ENCODE data around the gene VPS35. TPM values are rescaled to one million over a fixed set of nuclear protein-coding genes. Genes with fewer than 3 reads are reported as not detected.

The VPS35 gene
- total and polyA plus RNA-seq, 2 of the 13 experiments (the other 11 are each of a cell fraction or from before 2014, with no cell fraction given), result 30.7 to 136 TPM

- TF ChIP-seq RORA (CRISPR knock-in tag; IDR thresholded peaks at IDR 0.05) (no peak), ZNF33A (CRISPR knock-in tag; IDR thresholded peaks at IDR 0.05; ENCODE audit: borderline replicate concordance) (no peak), ZBTB37 (CRISPR knock-in tag; IDR thresholded peaks at IDR 0.05) (no peak), ZNF790 (CRISPR knock-in tag; IDR thresholded peaks at IDR 0.05; ENCODE audit: borderline replicate concordance) (peak; percentile 86; the same call in 1 of the 2 replicates), HMG20B (CRISPR knock-in tag; conservative IDR thresholded peaks at IDR 0.05) (no peak), SPEN (CRISPR knock-in tag; IDR thresholded peaks at IDR 0.05; ENCODE audit: low read depth) (peak; percentile 63), THYN1 (CRISPR knock-in tag; IDR thresholded peaks at IDR 0.05; ENCODE audit: borderline replicate concordance, low read depth) (no peak), ZBTB7B (CRISPR knock-in tag; IDR thresholded peaks at IDR 0.05) (no peak; the same call in 1 of the 2 replicates), ZNF781 (CRISPR knock-in tag; IDR thresholded peaks at IDR 0.05; ENCODE audit: borderline replicate concordance, not compliant biosample characterization) (peak; percentile 41), SAFB2 (CRISPR knock-in tag; IDR thresholded peaks at IDR 0.05; ENCODE audit: borderline replicate concordance, low read depth) (no peak; the same call in 1 of the 2 replicates), ARID5B (CRISPR knock-in tag; IDR thresholded peaks at IDR 0.05) (peak; percentile 58), ZNF547 (CRISPR knock-in tag; IDR thresholded peaks at IDR 0.05) (peak; percentile 68), AGO2 (optimal IDR thresholded peaks at IDR 0.05; ENCODE audit: low read depth, low read length) (peak; percentile 24), MTERF4 (CRISPR knock-in tag; IDR thresholded peaks at IDR 0.05) (no peak; the same call in 1 of the 2 replicates), MYC (CRISPR knock-in tag; IDR thresholded peaks at IDR 0.05; ENCODE audit: borderline replicate concordance) (no peak)
These were observed 55.9 kb downstream of the VPS35 start (continued) for GRCh38 chr16:46632778-46633733.
